Esophagus squamous epithelium (tissue), 4 donors: Measurements from ENCODE around the gene RDH5.

ENCODE experiments used
- POLR2A ChIP-seq, 4 donors: fragments of 450-650 bp; IDR thresholded peaks; one replicate each; pipeline ENCODE4 v1.6.1; 2017; ENCODE audit warnings: antibody characterized with exemption in 4 of 4, mild to moderate bottlenecking in 4 of 4, moderate library complexity in 3 of 4
- TF ChIP-seq, protein P1 (sequence below), 6 experiments: fragments of 450-650 bp in 4 of 6; fragments of 200-600 bp in 2 of 6; sonication (generic) in 2 of 6; IDR thresholded peaks; one replicate each; pipeline ENCODE4 v1.5.1; 2016 to 2019; ENCODE audit warnings: antibody characterized with exemption in 6 of 6, mild to moderate bottlenecking in 4 of 6, moderate library complexity in 4 of 6

DNA sequence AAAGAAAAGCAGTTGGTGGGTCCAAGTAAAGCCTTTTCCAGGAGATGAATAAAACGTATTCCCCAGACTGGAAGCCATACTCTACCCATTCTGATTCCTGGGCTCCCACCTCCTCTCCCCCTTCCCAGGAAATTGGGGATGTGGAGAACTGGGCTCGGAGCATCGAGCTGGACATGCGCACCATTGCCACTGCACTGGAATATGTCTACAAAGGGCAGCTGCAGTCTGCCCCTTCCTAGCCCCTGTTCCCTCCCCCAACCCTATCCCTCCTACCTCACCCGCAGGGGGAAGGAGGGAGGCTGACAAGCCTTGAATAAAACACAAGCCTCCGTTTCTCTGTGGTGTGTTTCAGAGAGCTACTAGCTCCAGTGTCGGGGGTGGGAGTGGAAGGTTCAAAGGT is 822 bp upstream of the RDH5 start:
- TF ChIP-seq, protein P1, sequence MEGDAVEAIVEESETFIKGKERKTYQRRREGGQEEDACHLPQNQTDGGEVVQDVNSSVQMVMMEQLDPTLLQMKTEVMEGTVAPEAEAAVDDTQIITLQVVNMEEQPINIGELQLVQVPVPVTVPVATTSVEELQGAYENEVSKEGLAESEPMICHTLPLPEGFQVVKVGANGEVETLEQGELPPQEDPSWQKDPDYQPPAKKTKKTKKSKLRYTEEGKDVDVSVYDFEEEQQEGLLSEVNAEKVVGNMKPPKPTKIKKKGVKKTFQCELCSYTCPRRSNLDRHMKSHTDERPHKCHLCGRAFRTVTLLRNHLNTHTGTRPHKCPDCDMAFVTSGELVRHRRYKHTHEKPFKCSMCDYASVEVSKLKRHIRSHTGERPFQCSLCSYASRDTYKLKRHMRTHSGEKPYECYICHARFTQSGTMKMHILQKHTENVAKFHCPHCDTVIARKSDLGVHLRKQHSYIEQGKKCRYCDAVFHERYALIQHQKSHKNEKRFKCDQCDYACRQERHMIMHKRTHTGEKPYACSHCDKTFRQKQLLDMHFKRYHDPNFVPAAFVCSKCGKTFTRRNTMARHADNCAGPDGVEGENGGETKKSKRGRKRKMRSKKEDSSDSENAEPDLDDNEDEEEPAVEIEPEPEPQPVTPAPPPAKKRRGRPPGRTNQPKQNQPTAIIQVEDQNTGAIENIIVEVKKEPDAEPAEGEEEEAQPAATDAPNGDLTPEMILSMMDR (IDR thresholded peaks at IDR 0.05): no peak
- TF ChIP-seq POLR2A (IDR thresholded peaks at IDR 0.05): no peak
